T-helper 1 cell (primary cell): Measurements from ENCODE around the gene WDR27.
"Not testable (repeated sequence)": the region's sequence is repeated elsewhere in the genome, so short reads cannot be mapped to it uniquely, and the experiment has no call there.

ENCODE experiments used
- DNase-seq, 5 donors: peaks; one replicate each; pipeline ENCODE4 v3.0.0-alpha.2; 2012 to 2020

The WDR27 gene

DNA sequence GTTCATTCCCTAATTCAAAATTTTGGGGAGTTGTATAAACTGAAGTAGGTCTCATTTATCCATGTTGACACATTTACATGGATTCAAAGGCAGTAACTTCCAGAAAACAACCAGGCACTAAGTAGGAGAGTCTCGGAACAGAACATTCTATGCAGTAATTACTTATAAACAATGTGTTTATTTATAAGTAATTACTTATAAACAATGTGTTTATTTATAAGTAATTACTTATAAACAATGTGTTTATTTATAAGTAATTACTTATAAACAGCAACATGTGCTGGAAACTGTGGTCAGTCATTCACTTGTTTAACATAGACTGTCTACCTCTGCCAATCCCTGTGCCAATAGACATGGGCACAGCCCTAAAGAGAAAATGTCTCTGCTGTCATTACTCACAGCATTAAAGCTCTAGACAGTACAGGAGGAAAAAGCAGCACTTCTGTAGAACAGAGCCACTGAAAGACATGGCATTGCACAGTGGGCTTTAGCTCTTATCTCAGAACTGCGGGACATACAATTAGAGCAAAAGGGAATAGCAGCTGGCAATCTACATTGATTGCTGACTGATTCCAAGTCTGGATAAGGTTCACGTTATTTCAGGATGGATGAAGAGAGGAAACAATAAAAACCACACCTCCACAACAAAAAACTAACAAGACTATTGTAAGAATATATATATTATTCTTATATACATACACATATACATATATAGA is 188.2 kb downstream of the WDR27 start:
- DNase-seq: no peak

DNA sequence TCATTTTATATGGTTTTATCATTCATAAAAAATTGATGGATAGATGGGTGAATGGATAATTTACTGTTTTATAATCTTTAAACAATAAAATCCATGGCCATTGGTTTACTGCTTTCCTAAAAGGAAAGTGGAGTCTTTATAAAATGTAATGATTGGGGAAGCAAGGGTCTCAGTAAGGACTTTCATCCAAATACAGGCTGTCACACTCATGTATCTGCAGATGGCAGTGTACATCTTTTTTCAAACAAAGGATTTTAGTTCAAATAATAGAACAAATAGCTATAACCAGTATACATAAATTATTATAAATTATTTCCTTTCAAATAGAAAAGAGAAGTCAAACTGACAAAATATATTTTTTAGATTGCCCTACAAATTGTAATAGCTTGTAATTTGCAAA is 190.0 kb downstream of the WDR27 start:
- DNase-seq: not testable (repeated sequence)

DNA sequence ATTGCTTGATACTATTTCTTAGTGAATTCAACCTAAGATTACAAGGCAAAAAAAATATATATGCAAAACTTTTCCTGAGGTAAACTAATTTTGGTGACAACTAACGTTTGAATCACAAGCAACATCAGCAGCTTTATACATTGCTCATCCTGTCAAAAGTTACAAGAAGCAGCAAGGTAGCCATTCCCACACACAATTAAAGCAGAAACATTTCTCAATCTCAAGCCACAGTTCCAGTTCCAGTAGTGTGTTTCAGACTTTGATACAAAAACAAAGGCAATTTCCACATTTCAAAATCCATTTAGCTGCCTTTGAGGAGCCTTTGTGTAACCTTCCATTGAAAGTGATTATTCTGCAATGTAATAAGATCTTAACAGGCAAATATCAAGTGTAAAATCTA is 191.0 kb downstream of the WDR27 start:
- no peak for DNase-seq

DNA sequence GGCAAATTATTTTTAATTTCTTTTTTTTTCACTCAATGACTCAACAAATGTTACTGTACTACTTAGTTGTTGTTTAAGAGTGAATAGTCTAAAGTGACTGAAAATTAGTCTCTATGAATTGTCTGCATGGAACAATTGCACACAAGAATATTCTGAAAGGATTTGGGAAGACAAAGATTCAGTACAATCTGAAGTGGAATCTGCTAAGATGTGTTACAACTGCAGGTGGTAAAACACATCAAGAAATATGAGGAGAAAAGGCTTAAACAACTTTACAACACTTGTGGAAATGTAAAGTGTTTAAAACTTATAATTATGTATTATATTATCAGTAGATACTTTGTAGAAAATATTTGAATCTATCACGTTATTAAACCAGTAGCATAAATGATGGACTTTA is 193.4 kb downstream of the WDR27 start:
- DNase-seq: no peak

DNA sequence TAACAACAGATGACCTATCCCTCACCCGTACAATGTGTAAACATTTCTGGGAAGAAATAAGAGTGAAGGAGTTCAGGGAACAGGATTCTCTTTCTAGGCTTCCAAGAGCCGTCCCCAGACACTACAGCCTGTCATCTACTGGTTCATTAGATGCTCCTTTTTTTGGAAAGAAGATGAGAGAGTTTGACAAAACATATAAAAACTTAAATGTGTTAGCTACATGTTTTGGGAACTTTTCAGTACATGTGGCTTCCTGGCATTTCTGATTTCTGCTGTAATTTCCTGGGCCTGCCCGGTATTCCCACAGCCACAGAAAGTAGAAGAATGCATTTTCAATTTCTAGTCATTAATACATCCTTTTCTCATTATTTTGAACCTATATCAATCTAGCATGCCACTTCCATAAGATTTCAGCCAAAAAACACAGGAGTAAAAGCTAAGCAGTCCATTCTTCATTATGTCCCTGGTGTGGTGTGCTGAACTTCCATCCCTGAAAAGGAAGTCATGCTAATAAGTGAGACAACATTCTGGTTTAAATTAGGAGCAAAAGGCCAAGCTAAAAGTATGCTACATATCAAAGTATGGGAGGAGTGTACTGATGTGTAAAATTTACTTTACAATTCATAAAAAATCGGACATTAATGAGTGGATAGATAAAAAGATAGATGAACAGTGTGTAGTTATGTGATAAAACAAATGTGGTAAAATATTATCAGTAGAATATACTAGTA is 198.2 kb downstream of the WDR27 start:
- no peak for DNase-seq

DNA sequence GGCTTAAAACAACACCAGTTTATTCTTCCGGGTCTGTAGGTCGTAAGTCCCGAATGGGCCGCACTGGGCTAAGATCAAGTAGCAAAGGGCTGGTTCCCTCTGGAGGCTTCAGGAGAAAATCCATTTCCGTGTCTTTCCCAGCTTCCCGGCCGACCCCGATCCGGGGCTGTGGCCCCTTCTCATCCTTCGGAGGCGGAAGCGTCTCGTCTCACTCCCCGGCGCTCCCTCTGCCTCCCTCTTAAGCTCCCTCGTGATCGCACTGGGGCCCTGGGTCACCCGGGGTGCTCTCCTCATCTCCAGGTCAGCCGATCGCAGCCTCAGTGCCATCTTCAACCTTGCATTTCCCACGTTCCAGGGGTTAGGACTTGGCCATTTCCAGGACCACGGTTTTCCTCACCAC is 199.4 kb downstream of the WDR27 start:
- DNase-seq: no peak

DNA sequence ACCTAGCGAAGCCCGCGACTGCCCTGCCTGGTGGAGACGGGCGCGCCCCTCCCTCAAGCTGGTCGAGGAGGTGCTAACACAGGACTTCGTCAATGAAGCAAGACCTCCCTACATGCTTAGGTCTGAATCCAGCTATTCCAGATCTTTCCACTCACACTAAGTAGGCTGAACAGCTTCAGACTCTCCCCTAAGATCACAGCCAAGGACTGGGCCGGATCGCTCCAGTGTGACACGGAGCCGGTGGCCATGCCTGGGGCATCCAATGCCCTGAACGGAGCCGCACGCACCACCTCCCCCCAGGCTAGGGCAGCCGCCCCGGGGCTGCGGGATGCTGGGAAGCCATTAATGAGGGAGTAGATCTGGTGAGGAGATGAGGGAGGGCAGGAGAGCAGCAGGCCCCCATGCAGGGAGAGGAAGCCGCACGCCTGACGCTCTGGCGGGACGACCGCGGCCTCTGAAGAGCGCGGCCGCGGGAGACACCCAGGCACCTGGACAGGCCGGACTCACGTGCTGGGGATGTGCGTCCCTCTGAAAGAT is 200.0 kb downstream of the WDR27 start:
- DNase-seq: no peak

DNA sequence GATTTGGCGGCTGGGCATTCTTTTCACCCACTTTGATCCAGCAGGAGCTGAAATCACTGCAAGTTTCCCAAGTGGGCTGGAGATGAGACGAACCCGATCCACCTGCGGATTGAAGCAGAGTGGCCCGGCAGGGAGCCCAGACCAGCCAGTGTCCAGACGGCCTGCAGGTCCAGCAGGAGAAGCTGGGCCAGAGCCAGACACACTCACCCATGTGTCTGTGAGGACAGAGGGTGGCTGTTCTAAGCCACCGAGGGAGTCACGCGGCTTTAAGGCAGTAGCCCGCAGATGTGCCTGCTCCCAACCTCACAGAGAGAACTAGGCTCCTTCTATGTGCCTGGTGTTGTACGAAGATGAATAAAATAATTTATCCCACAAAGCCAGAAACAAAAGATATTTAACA is 200.7 kb downstream of the WDR27 start:
- DNase-seq: no peak

DNA sequence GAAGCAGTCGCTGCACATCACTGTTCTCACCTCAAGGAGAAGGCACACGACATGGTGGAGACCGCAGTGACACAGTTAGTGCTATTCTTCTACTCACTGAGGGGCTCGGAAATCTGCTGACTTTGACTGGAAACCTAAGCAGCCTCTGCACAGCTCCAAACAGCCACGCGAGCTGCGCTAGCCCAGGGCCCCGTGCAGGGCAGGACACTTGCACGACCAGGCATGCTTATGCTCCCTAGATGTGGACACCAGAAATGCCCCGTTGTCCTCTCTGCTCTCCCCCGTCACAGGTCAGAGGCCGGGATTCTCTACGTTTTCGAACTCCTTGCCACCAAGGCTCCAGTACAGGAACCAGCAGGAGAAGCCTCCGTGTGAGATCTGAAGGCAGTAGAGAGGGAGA is 201.1 kb downstream of the WDR27 start:
- no peak for DNase-seq

DNA sequence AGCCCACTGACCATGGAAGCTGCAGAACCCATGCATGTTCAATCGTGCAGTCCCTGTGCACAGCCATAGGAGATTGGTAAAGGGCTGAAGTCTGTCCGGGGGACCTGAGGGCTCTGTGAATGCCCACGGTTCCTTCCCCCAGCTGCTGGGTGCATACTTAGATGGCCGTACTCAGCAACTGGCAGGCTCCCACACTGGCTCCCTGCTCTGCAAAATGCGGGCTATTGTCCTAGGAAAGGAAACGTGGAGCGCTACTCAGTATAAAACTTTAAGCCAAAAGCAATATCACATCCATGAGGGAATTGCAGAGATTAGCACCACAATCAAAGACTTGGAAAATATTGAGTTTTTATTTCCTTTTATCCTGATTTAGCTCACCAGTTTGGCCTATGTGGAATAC is 202.0 kb downstream of the WDR27 start:
- DNase-seq: no peak

DNA sequence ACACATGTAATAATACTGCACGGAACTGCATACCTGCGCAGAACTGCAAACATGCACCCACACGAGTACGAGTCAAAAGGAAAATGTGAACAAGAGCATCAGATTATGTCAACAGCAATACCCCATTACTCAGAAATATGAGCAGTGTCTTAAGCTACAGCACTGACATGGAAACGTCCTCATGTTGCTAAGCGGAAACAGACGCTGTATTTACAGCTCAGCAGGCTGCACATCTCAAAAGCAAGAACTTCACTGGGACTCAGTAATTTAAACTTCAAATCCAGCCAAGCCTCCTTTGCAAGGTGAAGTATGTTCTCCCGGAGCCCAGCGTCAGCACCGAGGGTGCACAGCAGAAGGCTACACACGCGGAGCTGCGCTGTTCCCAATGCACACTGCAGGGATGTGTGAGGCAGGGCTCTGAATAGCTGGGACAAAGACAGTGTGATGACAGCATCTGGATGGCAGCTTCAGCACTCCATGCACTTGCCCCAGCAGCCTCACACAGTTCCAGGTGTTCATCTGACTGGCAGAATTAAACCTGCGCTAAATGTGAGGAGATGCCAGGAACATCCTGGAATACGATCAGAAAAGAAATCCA is 202.8 kb downstream of the WDR27 start:
- DNase-seq: no peak

DNA sequence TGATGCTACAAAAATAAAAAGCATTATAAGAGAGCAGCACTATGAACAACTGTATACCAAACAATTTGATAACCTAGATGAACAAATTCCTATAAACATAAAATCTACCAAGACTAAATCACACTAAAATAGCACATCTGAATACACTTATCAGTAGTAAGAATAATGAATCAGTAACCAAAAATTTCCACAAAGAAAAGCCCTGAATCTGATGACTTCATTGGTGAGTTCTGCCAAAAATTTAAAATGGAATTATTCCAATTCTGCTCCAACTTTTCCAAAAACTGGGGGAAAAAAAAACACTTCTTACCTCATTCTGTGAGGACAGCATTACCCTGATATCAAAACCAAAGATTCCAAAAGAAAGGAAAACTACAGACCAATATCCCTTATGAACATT is 206.2 kb downstream of the WDR27 start:
- DNase-seq: no peak

DNA sequence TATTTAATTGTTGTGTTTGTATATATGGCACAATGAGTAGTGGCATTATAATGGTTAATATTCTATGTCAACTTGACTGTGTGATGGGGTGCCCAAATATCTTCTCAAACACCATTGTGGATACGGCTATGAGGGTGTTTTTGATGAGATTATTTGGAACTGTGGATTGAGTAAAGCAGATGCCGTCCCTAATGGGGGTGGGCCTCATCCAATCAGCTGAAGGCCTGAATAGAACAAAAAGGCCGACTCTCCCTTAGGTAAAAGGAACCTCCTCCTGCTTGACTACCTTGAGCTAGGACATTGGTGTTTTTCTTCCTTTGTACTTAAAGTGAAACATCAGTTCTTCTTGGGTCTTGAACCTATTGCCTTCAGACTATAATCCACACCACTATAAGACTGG is 207.8 kb downstream of the WDR27 start:
- DNase-seq: no peak

DNA sequence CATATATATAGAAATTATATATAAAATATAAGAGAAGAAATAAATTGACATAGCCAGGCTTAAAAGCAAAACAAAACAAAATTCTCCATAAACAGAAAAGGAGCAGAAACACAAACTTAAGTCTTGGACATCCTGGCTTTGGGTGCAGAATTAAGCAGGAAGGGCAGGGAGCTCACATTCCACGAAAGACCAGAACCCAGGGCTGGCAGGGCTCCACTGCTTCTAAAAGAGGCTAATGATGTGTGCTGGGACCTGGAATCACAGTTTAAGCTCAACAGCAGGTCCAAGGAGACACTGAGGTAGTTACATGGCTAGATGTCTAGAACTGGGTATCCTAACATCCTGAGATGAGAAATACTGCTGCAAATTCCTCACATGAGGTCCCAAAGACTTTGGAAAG is 210.3 kb downstream of the WDR27 start:
- no peak for DNase-seq

DNA sequence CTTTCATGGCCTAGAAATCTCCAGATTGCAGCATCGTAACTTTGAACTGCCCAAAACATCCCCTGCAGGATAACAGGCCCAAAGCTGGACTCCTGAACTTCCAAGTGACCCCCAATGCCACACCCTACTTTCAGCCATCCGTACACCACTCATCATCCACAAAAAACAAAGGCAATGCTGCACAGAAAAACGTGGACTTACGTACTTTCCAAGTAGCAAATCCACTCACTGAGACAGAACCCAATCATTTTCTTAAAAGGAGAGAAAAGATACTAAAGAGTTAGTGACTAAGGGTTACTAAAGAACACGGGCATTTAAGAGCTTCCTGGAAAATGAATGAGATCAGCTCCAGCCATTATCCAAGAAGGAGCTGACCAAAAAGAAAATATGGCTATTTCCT is 211.0 kb downstream of the WDR27 start:
- no peak for DNase-seq

DNA sequence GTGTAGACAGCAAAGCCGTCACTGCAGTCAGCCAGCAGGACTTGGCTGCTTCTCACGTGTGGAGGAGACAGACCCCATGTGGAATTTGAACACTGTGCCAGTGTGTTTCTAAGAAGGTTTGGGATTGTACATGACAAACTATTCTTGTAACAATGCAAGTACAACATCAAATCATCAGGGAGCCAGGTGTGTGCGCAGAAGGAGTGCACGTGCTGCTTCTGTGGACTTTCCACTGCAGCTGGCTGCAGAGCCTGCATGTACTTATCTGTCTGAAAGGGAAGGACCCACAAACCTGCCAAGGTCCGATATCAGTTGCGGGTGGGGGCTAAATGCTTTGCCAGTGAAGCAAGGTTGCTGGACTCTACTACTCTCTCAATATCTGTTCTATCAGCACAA is 211.6 kb downstream of the WDR27 start:
- no peak for DNase-seq

DNA sequence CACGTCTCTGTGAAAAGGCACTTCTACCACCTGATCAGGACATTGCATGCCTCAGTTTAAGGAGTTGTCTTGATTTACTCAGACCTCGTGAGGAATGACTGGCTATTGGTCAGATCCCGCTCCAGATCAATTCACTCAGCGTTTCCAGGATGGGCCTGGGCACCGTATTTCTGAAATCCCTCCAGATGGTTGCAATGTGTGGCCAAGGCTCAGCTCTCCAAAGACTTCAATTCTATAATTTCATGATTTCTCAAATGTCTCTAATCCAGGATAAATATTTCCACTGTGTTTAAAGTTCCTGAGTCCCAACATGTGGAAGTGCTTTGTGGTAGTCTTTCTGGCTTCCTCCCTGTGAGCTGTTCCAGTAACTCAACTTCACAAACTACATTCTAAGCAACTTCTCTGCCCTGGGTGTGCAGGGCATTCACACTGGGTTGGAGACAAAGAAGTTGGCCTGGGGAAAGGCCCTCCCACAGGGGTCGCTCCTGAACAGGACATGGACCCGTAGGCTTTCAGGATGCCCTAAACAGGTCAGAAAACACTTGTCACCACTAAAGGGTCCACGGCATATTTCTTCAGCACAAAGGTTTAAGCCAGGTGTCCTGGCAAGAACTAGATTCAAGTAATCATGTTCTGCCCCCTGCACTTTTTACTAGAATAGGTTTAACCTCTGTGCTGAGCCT is 212.1 kb downstream of the WDR27 start:
- no peak for DNase-seq

DNA sequence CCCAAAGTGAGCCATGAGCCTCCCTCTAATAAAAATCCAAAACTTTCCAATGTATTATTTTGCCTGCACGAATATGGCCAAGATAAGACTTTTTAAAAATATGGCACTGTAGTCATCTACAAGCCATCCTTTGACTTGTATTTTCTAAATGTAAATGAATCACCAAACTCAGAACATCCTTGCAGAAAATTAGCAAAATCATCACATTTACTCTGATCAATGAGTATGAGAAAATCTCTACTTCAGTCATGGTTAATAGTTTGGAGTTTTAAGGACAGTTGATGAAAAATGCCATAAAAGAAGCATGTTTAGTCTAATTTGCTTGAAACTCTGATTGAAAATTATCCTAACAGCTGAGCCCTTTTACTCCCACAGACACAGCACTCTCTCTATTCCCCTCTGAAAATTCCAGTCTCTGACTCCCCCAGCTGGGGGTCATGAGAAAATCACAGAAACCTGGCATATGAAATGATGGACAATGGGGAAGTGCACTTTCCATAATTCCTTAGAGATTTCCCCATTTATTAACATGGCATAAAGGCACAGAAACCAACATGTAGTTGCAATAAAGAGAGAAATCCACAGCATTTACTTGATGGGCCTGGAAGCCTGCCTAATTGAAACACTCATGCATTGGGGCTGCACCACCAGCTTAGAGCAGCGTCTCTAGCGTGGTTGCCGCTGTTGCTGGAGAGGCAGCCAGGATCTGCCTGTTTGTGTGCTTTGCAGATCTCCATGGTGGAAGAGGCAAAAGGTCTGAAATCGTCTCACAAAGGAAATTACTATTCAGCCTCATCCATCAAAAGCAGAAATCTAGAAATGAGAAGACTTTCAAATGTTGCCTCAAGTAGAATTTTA is 214.0 kb downstream of the WDR27 start:
- DNase-seq: no peak

DNA sequence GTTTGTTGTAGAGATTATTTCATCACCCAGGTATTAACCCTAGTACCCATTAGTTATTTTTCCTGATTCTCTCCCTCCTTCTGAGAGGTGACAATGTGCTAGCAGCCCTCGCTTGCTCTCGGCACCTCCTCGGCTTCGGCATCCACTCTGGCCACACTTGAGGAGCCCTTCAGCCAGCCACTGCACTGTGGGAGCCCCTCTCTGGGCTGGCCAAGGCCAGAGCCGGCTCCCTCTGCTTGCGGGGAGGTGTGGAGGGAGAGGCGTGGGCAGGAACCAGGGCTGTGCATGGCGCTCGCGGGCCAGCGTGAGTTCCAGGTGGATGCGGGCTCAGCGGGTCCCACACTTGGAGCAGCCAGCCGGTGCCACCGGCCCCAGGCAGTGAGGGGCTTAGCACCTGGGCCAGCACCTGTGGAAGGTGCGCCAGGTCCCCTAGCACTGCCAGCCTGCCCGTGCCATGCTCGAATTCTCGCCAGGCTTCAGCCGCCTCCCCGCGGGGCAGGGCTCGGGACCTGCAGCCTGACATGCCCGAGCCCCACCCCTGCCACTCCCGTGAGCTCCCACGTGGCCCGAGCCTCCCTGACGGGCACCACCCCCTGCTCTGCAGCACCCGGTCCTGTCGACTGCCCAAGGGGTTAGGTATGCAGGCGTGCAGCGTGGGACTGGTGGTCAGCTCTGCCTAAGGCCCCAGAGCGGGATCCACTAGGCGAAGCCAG is 221.9 kb downstream of the WDR27 start:
- DNase-seq: no peak

DNA sequence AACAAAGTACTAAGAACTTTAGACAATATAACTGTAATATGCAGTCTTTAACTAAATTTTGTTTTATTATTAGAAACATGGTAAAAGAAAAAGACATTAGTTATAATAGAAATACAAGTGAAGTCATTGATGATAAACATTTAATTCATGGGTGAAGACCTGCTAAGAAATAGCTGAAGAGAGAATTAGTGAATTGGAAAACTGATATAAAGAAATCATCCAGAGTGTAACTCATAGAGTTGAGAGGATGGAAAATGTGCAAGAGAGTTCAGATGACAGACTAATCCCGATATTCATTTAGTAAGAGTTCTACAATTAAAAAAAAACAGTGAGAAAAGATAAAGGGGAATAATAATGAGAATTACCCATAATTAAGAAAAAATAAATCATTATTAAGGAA is 227.5 kb downstream of the WDR27 start:
- no peak for DNase-seq

DNA sequence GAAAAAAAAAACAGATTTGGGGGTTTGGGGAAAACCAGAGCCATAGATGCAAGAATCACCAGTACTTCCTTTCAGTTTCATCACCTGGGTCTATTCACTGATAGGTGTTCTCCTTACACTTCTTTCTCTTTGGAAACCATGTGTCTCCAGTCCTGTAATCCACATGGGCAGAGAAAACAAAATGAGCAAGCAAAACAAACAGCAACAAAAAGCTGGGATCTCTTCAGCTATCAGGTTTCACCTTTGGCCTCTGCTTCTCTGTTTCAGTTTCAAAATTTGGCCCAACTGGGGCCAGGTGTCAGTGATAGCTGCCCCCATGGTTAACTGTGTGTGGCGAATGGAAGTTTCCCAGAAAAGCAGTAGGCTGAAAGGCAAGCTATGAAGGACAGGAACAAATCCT is 228.2 kb downstream of the WDR27 start:
- DNase-seq: no peak
